Naive thymus-derived CD8-positive, alpha-beta T cell (primary cell): ENCODE measurements around the gene ITPK1. TPM values are rescaled to one million over a fixed set of nuclear protein-coding genes. Genes with fewer than 3 reads are reported as not detected.
A peak's percentile ranks its signal among the peaks of the same experiment; 100 is the strongest.
"Not testable (repeated sequence)": the region's sequence is repeated elsewhere in the genome, so short reads cannot be mapped to it uniquely, and the experiment has no call there.

Source experiments
- ATAC-seq, 2 donors: fragments of 150-1000 bp; cut with Tn5 transposase in 1 of 2; sonication (Bioruptor Pico), chemical (Tn5 transposase) in 1 of 2; 1 replicate in 1 of 2; 2 replicates in 1 of 2; pipeline ENCODE4 v1.10.0; 2021; ENCODE audit warnings: mild to moderate bottlenecking in 2 of 2, moderate library complexity in 2 of 2
- POLR2A ChIA-PET: fragments of 350-600 bp; sonication (Branson Sonifier 250); formaldehyde crosslinking; loops from one replicate; lab custom pipeline; 2021; ENCODE audit warnings: antibody characterized with exemption; lab: Charles Lee
- DNase-seq, 10 donors: peaks; one replicate each; pipeline versions ENCODE4 v3.0.0 to v3.0.0-alpha.2; 2020 to 2022
- H3K27ac Mint-ChIP-seq, 10 donors: one replicate each; pipeline ENCODE4 v1.8.0; 2020 to 2022; ENCODE audit warnings: mild to moderate bottlenecking in 10 of 10, mixed read lengths in 10 of 10, moderate library complexity in 4 of 10, inconsistent platforms in 1 of 10
- H3K27me3 Mint-ChIP-seq, 5 donors: one replicate each; pipeline ENCODE4 v1.8.0; 2021 to 2022; ENCODE audit warnings: mixed read lengths in 5 of 5
- H3K36me3 Mint-ChIP-seq, 3 donors: one replicate each; pipeline ENCODE4 v1.8.0; 2020 to 2022; ENCODE audit warnings: mixed read lengths in 3 of 3, mild to moderate bottlenecking in 2 of 3, inconsistent platforms in 1 of 3
- H3K4me1 Mint-ChIP-seq, 4 donors: one replicate each; pipeline ENCODE4 v1.8.0; 2021 to 2022; ENCODE audit warnings: mixed read lengths in 4 of 4
- H3K4me3 Mint-ChIP-seq, 10 donors: one replicate each; pipeline ENCODE4 v1.8.0; 2020 to 2022; ENCODE audit warnings: mild to moderate bottlenecking in 10 of 10, mixed read lengths in 10 of 10, moderate library complexity in 6 of 10, inconsistent platforms in 1 of 10
- H3K9me3 Mint-ChIP-seq, 9 donors: one replicate each; pipeline ENCODE4 v1.8.0; 2020 to 2022; ENCODE audit warnings: mixed read lengths in 9 of 9, mild to moderate bottlenecking in 3 of 9, inconsistent platforms in 1 of 9, moderate library complexity in 1 of 9
- polyA plus RNA-seq, 3 donors: library from polyadenylated mRNA; unstranded; fragments of 300-500 nt; fragmentation: Illumina TruSeq; gene quantifications; one replicate each; pipeline ENCODE4 v1.2.3, GENCODE V29; 2021
- total RNA-seq, 8 experiments: library from RNA in 2 of 8; stranded (reverse) in 2 of 8; gene quantifications; one replicate each; pipeline ENCODE4 v1.2.3 and lab custom pipeline; 2021 to 2026

Gene ITPK1
- total and polyA plus RNA-seq, 5 experiments from 2014 or later, result 25.3 to 41.1 (median 33.1) TPM

GRCh38 chr14:93146119-93146518, 30.4 kb upstream of the ITPK1 start:
- DNase-seq (no peak), ATAC-seq (no peak)
- Mint-ChIP-seq H3K27ac (no peak overlapping the region), H3K4me1 (peaks cover 0 to 6% (median 0%) of the 10 kb centered on the region in 4 donors), H3K9me3 (no peaks in the 10 kb centered on the region), H3K27me3 (no peaks in the 10 kb centered on the region), H3K36me3 (no peaks in the 10 kb centered on the region), H3K4me3 (no peak overlapping the region)
- POLR2A ChIA-PET, result no interaction called here

- POLR2A ChIA-PET, result no interaction called here
Observed at GRCh38 chr14:93142854-93143652, 27.3 kb upstream of the ITPK1 start.

GRCh38 chr14:93137864-93138263, 22.1 kb upstream of the ITPK1 start:
- H3K36me3 Mint-ChIP-seq, result no peaks in the 10 kb centered on the region
- POLR2A ChIA-PET, result no interaction called here
- peaks cover 2 to 6% (median 4%) of the 10 kb centered on the region in 4 donors for H3K4me1 Mint-ChIP-seq
- ATAC-seq (no peak), DNase-seq (no peak)
- no peak overlapping the region for H3K4me3 Mint-ChIP-seq
- peak overlapping the region in 1 of 10 donors; percentile 62 for H3K27ac Mint-ChIP-seq
- no peaks in the 10 kb centered on the region for H3K9me3 Mint-ChIP-seq
- H3K27me3 Mint-ChIP-seq, result no peaks in the 10 kb centered on the region

More at GRCh38 chr14:93142854-93143652, 27.3 kb upstream of the ITPK1 start:
- DNase-seq (no peak), ATAC-seq (no peak)
- no peaks in the 10 kb centered on the region for H3K36me3 Mint-ChIP-seq
- no peak overlapping the region for H3K27ac Mint-ChIP-seq
- H3K9me3 Mint-ChIP-seq, result no peaks in the 10 kb centered on the region
- H3K4me1 Mint-ChIP-seq, result peaks cover 2 to 6% (median 3%) of the 10 kb centered on the region in 4 donors
- no peak overlapping the region for H3K4me3 Mint-ChIP-seq
- no peaks in the 10 kb centered on the region for H3K27me3 Mint-ChIP-seq

- H3K4me3 Mint-ChIP-seq, H3K9me3 Mint-ChIP-seq, POLR2A ChIA-PET, H3K27ac Mint-ChIP-seq, H3K4me1 Mint-ChIP-seq, H3K27me3 Mint-ChIP-seq, ATAC-seq, DNase-seq, H3K36me3 Mint-ChIP-seq: not testable (repeated sequence)
Observed at GRCh38 chr14:93136508-93136907, 20.8 kb upstream of the ITPK1 start.

GRCh38 chr14:93136009-93136408, 20.3 kb upstream of the ITPK1 start:
- H3K27ac Mint-ChIP-seq, result no peak overlapping the region
- DNase-seq (no peak), ATAC-seq (no peak)
- H3K4me1 Mint-ChIP-seq, result peaks cover 4 to 6% (median 5%) of the 10 kb centered on the region in 4 donors
- no peaks in the 10 kb centered on the region for H3K36me3 Mint-ChIP-seq
- no peaks in the 10 kb centered on the region for H3K27me3 Mint-ChIP-seq
- POLR2A ChIA-PET, result no interaction called here
- H3K9me3 Mint-ChIP-seq, result no peaks in the 10 kb centered on the region
- H3K4me3 Mint-ChIP-seq, result peak overlapping the region in 1 of 10 donors; percentile 52

- Mint-ChIP-seq H3K4me1 (peaks cover 4 to 6% (median 5%) of the 10 kb centered on the region in 4 donors), H3K27ac (peak overlapping the region in 1 of 10 donors; percentile 60), H3K9me3 (no peaks in the 10 kb centered on the region), H3K36me3 (no peaks in the 10 kb centered on the region), H3K4me3 (no peak overlapping the region), H3K27me3 (no peaks in the 10 kb centered on the region)
- ATAC-seq (no peak), DNase-seq (no peak)
- POLR2A ChIA-PET, result no interaction called here
Observed at GRCh38 chr14:93135399-93135798, 19.7 kb upstream of the ITPK1 start.

GRCh38 chr14:93133464-93133863, 17.7 kb upstream of the ITPK1 start:
- Mint-ChIP-seq H3K27ac (no peak overlapping the region), H3K36me3 (no peaks in the 10 kb centered on the region), H3K4me3 (no peak overlapping the region), H3K4me1 (peaks cover 0 to 4% (median 1%) of the 10 kb centered on the region in 4 donors), H3K9me3 (no peaks in the 10 kb centered on the region), H3K27me3 (no peaks in the 10 kb centered on the region)
- POLR2A ChIA-PET, result interaction anchor here (0.9 to 1.1 kb wide), 2 partner anchors 15 to 20 kb away, joined by 6 read pairs; no protein-coding TSS in a partner anchor
- ATAC-seq (no peak), DNase-seq (no peak)

GRCh38 chr14:93132472-93133065, 16.8 kb upstream of the ITPK1 start:
- H3K4me3 Mint-ChIP-seq, result no peak overlapping the region
- peak overlapping the region in 2 of 10 donors; percentile 4 to 69 for H3K27ac Mint-ChIP-seq
- peaks cover 0 to 4% (median 1%) of the 10 kb centered on the region in 4 donors for H3K4me1 Mint-ChIP-seq
- DNase-seq (peak in 7 of 10 donors; percentile 24 to 66 (median 34)), ATAC-seq (peak; percentile 74 to 79)
- POLR2A ChIA-PET, result interaction anchor here (0.6 to 2.3 kb wide), 5 partner anchors 18 to 99 kb away, joined by 3 to 14 read pairs (median 4); partner anchors contain the start of gene ITPK1
- no peaks in the 10 kb centered on the region for H3K27me3 Mint-ChIP-seq
- H3K9me3 Mint-ChIP-seq, result no peaks in the 10 kb centered on the region
- H3K36me3 Mint-ChIP-seq, result no peaks in the 10 kb centered on the region

- not testable (repeated sequence) for H3K27me3 Mint-ChIP-seq, H3K36me3 Mint-ChIP-seq, H3K4me3 Mint-ChIP-seq, H3K9me3 Mint-ChIP-seq, ATAC-seq, H3K4me1 Mint-ChIP-seq, H3K27ac Mint-ChIP-seq, DNase-seq
- POLR2A ChIA-PET, result interaction anchor here (0.7 to 2.3 kb wide), 4 partner anchors 17 to 176 kb away, joined by 3 to 14 read pairs (median 4); partner anchors contain the start of gene ITPK1
Observed at GRCh38 chr14:93131257-93131820, 15.6 kb upstream of the ITPK1 start.

- POLR2A ChIA-PET, result no interaction called here
- Mint-ChIP-seq H3K4me3 (no peak overlapping the region), H3K27ac (peak overlapping the region in 1 of 10 donors; percentile 75), H3K27me3 (no peaks in the 10 kb centered on the region), H3K4me1 (peaks cover 0 to 4% (median 1%) of the 10 kb centered on the region in 4 donors), H3K9me3 (no peaks in the 10 kb centered on the region), H3K36me3 (no peaks in the 10 kb centered on the region)
- DNase-seq, result no peak
- no peak for ATAC-seq
Observed at GRCh38 chr14:93128725-93129459, 13.2 kb upstream of the ITPK1 start.

- DNase-seq, result no peak
- Mint-ChIP-seq H3K27ac (no peak overlapping the region), H3K27me3 (no peaks in the 10 kb centered on the region), H3K4me1 (peaks cover 0 to 1% (median 0%) of the 10 kb centered on the region in 4 donors), H3K9me3 (no peaks in the 10 kb centered on the region), H3K36me3 (no peaks in the 10 kb centered on the region), H3K4me3 (no peak overlapping the region)
- POLR2A ChIA-PET, result interaction anchor here (0.7 to 1.2 kb wide), 2 partner anchors 82 to 171 kb away, joined by 3 read pairs; no protein-coding TSS in a partner anchor
- ATAC-seq, result no peak
Observed at GRCh38 chr14:93126111-93126510, 10.4 kb upstream of the ITPK1 start.

GRCh38 chr14:93122826-93123225, 7.1 kb upstream of the ITPK1 start:
- ATAC-seq, result no peak
- no peak overlapping the region for H3K27ac Mint-ChIP-seq
- no peak overlapping the region for H3K4me3 Mint-ChIP-seq
- POLR2A ChIA-PET, result no interaction called here
- H3K4me1 Mint-ChIP-seq, result peaks cover 0 to 1% (median 0%) of the 10 kb centered on the region in 4 donors
- no peak for DNase-seq
- H3K27me3 Mint-ChIP-seq, result no peaks in the 10 kb centered on the region
- H3K9me3 Mint-ChIP-seq, result no peaks in the 10 kb centered on the region
- no peaks in the 10 kb centered on the region for H3K36me3 Mint-ChIP-seq
